Stromal cell of bone marrow (primary cell): ENCODE measurements around the gene SLC13A3.

Source experiments
- DNase-seq: peaks from one replicate; pipeline ENCODE4 v3.0.0-alpha.2; 2012; ENCODE audit warnings: low read depth

Gene SLC13A3

DNA sequence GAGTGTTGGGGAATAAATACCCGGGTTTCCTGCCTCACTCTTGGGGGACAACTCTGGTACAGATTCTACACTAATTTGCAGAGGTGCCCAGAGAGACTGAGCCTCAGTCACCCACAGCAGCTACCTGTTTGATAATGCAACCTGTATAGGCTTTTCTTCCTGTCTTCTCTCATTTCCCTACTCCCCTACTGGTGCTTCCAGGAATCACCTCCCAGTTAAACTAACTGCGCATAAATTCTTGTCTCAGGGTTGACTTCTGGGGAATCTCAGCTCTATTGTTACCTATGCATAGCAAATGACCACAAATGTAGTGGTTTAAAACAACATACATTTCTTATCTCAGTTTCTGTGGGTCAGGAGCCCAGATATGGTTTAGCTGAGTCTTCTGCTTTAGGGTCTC, 112.1 kb downstream of the SLC13A3 start:
- no peak for DNase-seq

DNA sequence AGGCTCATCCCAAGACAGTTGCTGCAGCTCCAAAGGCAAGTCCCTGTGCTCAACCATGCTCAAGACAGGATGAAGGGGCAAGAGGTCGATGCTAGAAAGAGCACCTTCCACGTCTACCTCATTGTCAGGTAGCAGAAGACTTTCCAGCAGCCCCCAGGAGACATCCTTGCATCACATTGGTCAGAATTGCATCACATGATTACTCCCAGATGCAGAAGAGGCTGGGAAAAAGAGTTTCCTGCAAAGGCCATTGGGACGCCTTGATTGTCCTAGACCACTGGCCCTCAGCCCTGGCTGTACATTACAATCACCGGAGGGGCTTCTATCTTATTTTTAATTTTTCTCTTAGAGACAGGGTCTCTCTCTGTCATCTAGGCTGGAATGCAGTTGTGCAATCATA, 120.6 kb downstream of the SLC13A3 start:
- no peak for DNase-seq

- no peak for DNase-seq
These were observed 127.4 kb downstream of the SLC13A3 start for GRCh38 chr20:46523696-46524328.

GRCh38 chr20:46523108-46523507, 128.2 kb downstream of the SLC13A3 start:
- no peak for DNase-seq

- peak; percentile 38 for DNase-seq
These were observed 130.2 kb downstream of the SLC13A3 start for GRCh38 chr20:46520976-46521579.

GRCh38 chr20:46520540-46520939, 130.7 kb downstream of the SLC13A3 start:
- no peak for DNase-seq

DNA sequence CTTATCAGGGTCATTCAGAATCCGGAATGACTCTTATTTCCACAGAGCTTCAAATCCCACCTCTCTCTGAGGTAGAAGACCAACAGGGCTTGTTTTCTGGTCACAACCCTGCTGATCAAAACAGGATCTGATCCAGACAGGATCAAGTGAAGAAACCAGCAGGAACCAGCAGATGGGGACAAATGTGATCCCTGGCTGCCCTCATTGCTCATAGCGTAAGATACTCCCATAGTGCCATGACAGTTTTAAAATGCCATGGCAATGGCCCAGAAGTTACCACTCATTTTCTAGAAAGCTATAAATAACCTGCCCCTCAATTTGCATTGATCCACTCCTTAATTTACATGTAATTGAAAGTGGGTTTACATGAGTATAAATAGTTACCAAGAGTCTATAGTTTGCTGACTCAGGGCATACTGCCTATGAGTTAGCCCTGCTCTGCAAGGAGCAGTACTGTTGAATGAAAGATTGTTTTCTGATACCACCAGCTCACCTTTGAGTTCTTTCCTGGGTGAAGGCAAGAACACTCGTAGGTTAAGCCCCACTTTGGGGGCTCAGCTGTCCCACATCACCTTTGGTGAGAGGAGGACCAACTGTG, 131.7 kb downstream of the SLC13A3 start:
- no peak for DNase-seq

DNA sequence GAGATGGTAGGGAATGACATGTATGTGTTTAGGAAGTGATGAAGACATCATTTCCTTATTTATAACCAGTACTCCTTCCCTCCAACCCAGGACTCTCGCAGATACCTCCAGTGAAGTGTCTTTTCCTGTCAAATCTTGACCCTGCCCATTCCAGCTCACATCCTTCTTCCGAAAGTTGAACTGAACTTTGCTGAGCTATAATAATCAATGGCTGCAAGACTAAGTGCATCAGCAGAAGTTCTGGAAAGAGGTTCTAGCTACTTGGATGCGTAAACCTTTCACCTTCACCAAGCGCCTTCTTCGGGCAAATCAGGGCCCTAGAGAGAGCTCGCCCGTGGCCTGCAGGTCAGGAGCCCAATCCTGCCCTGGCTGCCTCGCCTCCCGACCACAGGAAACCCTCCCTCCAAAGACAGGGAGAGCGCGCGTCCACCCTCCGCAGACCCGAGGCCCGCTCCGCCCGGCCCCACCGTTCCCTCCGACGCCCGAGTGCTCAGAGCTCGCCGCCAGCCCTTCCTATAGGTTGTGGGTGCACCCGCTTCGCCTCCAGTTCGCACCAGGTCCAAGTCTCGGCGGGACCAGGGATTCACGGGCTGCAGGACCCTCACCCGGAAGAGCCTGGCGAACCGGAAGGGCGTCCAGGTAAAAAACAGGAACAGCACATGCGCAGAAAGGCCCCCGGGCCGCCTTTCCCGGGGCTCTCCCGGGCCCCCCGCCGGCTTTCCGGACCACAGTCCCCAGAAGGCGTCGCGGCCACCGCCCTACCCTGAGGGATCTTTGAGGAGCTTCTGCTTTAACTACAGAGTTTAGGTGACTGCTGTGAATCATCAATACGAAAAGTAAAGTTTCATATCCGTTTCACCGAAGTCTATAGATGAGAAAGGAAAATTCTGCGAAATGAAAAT, 138.1 kb downstream of the SLC13A3 start, which contains the start of gene ZNF334:
Gene ZNF334 (minus strand): TSS at position 617 of the 902 bp plus-strand sequence. CDS start 1,457 bp downstream, outside the sequence.
- peak; percentile 13 for DNase-seq

- DNase-seq: no peak
These were observed 141.7 kb downstream of the SLC13A3 start for GRCh38 chr20:46509523-46509922.
